Omental fat pad (tissue), 4 donors: ENCODE measurements around the gene ISG15. TPM values are rescaled to one million over a fixed set of nuclear protein-coding genes. Genes with fewer than 3 reads are reported as not detected.
"Not testable (repeated sequence)": the region's sequence is repeated elsewhere in the genome, so short reads cannot be mapped to it uniquely, and the experiment has no call there.

Experiments used
- ATAC-seq: fragments of 150-250 bp; one replicate; pipeline ENCODE4 v1.9.1; 2016; ENCODE audit warnings: mild to moderate bottlenecking, moderate library complexity; ENCODE audit not compliant: low FRiP score
- DNase-seq: peaks from one replicate; pipeline ENCODE4 v3.0.0-alpha.2; 2019; ENCODE audit warnings: low spot score
- total RNA-seq, 4 donors: library from RNA; depleted of rRNA; stranded (reverse); fragments of >200 nt; gene quantifications; one replicate each; pipeline ENCODE4 v1.1.0, GENCODE V29; 2016
- TF ChIP-seq, protein P1 (sequence below), 3 donors: fragments of 450-650 bp; IDR thresholded peaks; one replicate each; pipeline ENCODE4 v1.5.1; 2016 to 2017; ENCODE audit warnings: antibody characterized with exemption in 3 of 3, mild to moderate bottlenecking in 3 of 3, moderate library complexity in 2 of 3

The ISG15 gene
- total RNA-seq, 4 donors from 2014 or later = 27.7 to 84.3 (median 32.6) TPM

DNA sequence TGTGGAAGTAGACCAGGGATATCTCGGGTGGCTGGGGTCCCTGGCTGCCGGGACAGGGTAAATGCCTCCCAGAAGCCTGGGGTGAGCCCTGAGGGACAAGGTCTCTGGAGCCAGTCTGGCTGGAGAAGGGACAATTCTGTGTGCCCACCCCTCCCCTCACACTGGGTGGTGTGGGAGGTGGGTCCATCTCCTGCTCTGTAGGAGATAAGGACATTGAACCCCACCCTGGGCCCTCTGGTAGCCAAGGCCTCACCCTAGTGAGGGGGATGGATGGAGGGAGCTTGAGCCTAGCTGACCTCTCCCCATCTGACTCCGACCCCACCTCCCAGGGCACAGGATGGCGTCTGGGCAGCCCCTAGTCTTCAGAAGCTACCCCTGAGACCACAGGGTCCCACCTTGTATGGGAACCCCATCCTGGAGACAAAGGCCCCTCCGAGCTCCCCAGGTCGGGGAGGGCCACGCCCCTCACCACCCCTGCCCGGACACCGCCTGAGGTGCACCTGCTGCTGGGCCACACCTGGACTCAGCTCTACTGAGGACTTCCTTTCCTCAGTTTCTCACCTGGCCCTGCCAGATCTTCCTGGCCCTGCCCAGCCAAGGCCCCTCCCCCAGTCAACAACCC is 11.0 kb downstream of the ISG15 start:
- DNase-seq (no peak), ATAC-seq (no peak)
- TF ChIP-seq, protein P1, sequence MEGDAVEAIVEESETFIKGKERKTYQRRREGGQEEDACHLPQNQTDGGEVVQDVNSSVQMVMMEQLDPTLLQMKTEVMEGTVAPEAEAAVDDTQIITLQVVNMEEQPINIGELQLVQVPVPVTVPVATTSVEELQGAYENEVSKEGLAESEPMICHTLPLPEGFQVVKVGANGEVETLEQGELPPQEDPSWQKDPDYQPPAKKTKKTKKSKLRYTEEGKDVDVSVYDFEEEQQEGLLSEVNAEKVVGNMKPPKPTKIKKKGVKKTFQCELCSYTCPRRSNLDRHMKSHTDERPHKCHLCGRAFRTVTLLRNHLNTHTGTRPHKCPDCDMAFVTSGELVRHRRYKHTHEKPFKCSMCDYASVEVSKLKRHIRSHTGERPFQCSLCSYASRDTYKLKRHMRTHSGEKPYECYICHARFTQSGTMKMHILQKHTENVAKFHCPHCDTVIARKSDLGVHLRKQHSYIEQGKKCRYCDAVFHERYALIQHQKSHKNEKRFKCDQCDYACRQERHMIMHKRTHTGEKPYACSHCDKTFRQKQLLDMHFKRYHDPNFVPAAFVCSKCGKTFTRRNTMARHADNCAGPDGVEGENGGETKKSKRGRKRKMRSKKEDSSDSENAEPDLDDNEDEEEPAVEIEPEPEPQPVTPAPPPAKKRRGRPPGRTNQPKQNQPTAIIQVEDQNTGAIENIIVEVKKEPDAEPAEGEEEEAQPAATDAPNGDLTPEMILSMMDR (IDR thresholded peaks at IDR 0.05) = no peak

DNA sequence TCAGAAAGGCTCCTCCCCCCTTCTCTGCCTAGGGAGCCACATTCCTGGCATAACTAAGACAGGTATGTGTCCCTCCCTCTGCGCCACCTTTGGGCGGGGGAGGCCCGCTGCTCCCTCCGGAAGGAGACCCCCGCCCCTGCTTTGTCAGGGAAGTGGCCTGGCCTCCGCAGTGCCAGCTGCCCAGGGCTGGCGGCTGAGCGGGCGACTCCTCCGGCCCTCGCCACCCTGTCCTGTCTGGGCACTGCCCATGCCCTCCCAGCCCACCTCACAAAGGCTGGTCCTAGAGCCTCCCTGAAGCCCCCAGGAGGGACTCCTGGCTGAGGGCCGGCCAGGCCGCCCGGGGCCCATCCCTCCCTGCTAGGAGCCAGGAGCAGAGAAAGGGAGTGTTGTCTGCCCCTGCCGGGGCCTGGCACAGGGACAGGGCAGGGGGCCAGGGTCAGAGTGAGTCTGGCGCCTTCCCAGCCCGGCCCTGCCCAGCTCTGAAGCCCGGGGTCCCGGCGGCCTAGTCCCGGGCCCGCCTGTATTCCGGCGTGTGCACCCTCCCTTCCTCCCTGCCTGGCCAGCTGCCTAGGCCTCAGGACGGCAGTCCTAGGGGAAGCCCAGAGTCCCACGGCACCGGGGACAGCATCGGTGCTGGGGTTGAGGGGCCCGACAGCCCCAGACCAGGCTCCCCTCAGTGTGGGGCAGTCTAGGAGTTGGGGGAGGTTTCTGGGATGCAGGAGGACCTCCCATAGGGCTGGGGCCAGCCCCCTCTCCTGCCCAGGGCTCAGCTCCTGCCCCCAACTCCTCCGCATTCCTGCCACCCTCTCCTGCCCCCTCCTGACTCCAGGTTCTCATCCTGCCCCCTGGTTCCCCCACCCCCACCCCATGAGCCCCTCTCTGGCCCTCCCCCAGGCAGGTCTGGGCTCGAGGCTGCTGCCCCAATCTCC is 11.7 kb downstream of the ISG15 start:
- ATAC-seq (peak; percentile 20), DNase-seq (no peak)
- TF ChIP-seq, protein P1 (IDR thresholded peaks at IDR 0.05) = no peak

DNA sequence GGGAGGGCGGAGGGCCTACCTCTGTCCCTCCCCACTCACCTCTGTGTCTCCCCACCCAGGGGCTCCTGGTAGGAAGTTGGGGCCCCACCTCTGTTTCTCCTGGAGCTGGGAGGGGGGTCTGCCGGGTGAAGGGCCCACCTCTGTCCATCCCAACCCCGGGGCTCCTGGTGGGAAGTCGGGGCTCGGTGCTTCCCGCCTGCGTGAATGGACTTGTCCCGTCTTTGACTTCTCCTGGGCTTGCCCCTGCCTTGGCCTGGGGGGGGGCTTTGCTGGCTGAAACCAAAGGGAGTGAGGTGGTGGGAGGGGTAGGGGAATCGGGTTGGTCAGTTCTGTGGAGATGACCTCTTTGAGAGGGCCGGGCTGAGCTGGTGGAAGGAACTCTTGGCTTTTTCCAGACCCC is 12.4 kb downstream of the ISG15 start:
- ATAC-seq = no peak

DNA sequence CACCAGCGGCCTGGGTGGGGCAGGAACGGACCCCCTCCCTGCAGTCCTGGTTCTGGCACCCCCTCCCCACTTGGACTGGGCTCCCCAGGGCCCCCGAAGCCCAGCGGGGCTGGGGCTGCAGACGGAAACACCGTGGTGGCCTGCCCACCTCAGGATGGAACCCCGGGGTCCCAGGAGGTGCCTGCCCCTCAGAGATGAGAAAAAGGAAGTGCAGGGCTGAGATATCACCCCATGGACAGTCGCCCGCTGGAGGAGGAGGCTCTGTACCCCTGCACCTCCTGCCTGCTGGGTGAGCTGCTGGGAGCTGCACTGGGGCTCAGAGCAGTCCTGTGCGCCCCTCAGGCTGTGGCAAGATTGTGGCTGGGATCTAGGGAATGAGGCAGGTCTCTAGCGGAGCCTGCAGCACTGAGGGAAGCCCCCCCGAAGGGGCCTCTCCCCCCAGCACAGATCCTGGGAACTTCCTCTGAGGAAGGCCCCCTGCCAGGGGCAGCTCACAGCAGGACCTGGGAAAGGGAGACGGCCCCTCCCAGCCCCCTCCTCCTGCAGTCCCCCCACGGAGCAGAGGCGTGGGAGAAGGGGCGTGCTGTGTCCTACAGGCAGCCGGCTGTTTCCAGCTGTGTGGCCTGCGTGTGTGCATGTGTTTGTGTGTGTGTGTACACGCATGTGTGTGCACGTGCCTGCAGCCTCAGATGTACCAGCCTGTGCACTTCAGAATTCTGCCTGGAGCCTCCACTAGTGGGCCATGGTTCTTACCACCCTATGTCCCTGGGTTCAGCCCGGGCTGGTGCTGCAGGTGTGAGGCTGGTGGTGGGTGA is 13.5 kb downstream of the ISG15 start:
- DNase-seq = no peak
- TF ChIP-seq, protein P1 (IDR thresholded peaks at IDR 0.05) = no peak
- no peak for ATAC-seq

More for the DNA sequence above, 12.4 kb downstream of the ISG15 start:
- TF ChIP-seq, protein P1 (IDR thresholded peaks at IDR 0.05) = no peak
- no peak for DNase-seq

DNA sequence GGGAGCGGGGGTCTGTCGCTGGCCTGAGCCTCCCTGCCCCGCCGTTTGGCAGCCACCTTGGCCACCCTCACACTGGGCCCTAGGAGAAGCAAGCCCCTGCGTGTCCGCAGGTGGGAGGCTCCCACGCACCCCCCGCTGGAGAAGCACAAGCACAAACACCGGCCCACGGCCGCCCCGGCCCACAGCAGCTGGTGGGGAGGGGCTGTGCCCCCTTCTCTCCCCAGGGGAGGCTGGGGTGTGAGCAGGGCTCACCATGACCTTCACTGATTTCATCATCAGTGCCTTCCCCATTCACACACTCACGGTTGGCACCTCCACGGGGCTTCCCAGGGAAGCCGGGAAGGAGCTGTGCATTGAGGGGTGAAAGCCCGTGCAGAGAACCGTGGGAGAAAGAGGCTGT is 14.5 kb downstream of the ISG15 start:
- TF ChIP-seq, protein P1 (IDR thresholded peaks at IDR 0.05) = no peak
- DNase-seq = no peak
- ATAC-seq = no peak

DNA sequence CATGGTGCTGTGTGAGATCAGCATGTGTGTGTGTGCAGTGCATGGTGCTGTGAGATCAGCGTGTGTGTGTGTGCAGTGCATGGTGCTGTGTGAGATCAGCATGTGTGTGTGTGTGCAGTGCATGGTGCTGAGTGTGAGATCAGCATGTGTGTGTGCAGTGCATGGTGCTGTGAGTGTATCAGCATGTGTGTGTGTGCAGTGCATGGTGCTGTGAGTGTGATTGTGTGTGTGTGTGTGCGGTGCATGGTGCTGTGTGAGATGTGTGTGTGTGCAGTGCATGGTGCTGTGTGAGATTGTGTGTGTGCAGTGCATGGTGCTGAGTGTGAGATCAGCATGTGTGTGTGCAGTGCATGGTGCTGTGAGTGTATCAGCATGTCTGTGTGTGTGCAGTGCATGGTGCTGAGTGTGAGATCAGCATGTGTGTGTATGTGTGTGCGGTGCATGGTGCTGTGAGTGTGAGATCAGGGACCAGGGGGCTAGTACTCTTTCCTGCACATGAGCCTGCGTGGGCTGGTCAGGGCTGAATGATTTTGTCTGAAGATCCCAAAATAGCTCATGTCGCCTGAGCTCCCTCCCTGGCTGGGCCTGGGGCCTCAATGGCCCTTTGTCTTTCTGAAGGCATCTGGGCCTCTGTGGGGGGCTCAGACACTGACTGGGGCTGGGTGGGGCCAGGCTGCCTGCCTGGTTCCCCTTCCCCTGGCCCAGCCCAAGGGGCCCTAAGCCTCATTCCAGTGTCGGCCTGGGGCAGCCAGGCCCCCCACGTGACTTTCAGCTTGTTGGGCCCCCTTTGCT is 17.8 kb downstream of the ISG15 start:
- not testable (repeated sequence) for ATAC-seq, DNase-seq
